K562 (cell line): ENCODE results near the gene QKI. TPM values are rescaled to one million over a fixed set of nuclear protein-coding genes. Genes with fewer than 3 reads are reported as not detected.

Experiments used
- ATAC-seq: fragments of 200-7000 bp; cut with Tn5 transposase; 3 replicates; pipeline ENCODE4 v1.9.1; 2020; ENCODE audit warnings: moderate library complexity
- BruUV-seq: library from RNA; stranded (reverse); fragments of 400-500 nt; replicated peaks from 2 replicates; lab custom pipeline; 2021; lab: Mats Ljungman, UMichigan
- CTCF ChIA-PET: fragments of 300-600 bp; formaldehyde crosslinking; extraction: SDS; loops from one replicate; lab custom pipeline; 2021; ENCODE audit warnings: low intra/inter-chr PET ratio; lab: Yijun Ruan, JAX
- POLR2A ChIA-PET: fragments of 300-600, 350-650 bp; sonication (Branson Sonifier 250); formaldehyde crosslinking; extraction: SDS; loops from one replicate; lab custom pipeline; 2021; ENCODE audit warnings: antibody characterized with exemption, inconsistent platforms; lab: Yijun Ruan, JAX
- DNase-seq, 4 experiments: peaks; one replicate each; pipeline versions ENCODE4 v3.0.0 to v3.0.0-alpha.2; 2011 to 2018; ENCODE audit warnings: low spot score in 3 of 4, mixed read lengths in 3 of 4; ENCODE audit errors: extremely low read depth in 1 of 4
- FAIRE-seq: peaks from 2 replicates; lab custom pipeline; 2011; peaks lifted over from hg19 to GRCh38; lab: Jason Lieb, UNC
- H2AFZ ChIP-seq: 2 replicates; pipeline ENCODE4 v1.6.0; 2011; ENCODE audit warnings: low read depth, low read length, control low read depth, inconsistent platforms
- H3K27ac ChIP-seq: fragments of 200-600 bp; 3 replicates; pipeline ENCODE4 v1.8.0; 2011; ENCODE audit warnings: low read depth, mild to moderate bottlenecking, control low read depth, inconsistent platforms, low read length, moderate library complexity, mixed read lengths; ENCODE audit errors: extremely low read depth
- H3K27me3 ChIP-seq, 2 experiments: fragments of 300-600 bp in 1 of 2; 2 replicates in 1 of 2; 3 replicates in 1 of 2; pipeline versions ENCODE4 v1.6.0 to v1.8.0; 2011; ENCODE audit warnings: inconsistent platforms in 2 of 2, low read length in 2 of 2, mild to moderate bottlenecking in 1 of 2, mixed read lengths in 1 of 2, moderate library complexity in 1 of 2; ENCODE audit not compliant: control insufficient read depth in 2 of 2, insufficient read depth in 2 of 2
- H3K36me3 ChIP-seq: fragments of 300-600 bp; 3 replicates; pipeline ENCODE4 v1.8.0; 2011; ENCODE audit warnings: mild to moderate bottlenecking, low read length, inconsistent platforms; ENCODE audit not compliant: control insufficient read depth, insufficient read depth
- H3K4me1 ChIP-seq, 2 experiments: fragments of 200-600 bp in 1 of 2; replicated peaks in 1 of 2; 2 replicates in 1 of 2; 3 replicates in 1 of 2; pipeline versions ENCODE4 v1.5.1 to v1.8.0; 2011; ENCODE audit warnings: inconsistent platforms in 2 of 2, low read length in 2 of 2, mild to moderate bottlenecking in 1 of 2, mixed read lengths in 1 of 2, moderate library complexity in 1 of 2; ENCODE audit not compliant: control insufficient read depth in 2 of 2, insufficient read depth in 2 of 2
- H3K4me2 ChIP-seq: 2 replicates; pipeline ENCODE4 v1.6.1; 2011; ENCODE audit warnings: low read length, control low read depth, inconsistent platforms, mixed read lengths; ENCODE audit not compliant: insufficient read depth
- H3K4me3 ChIP-seq: fragments of 200-600 bp; sonication (generic), shearing (Covaris generic); 2 replicates; pipeline ENCODE4 v1.5.1; 2016; ENCODE audit warnings: control low read depth, inconsistent platforms
- H3K79me2 ChIP-seq: fragments of 200-600 bp; 3 replicates; pipeline ENCODE4 v1.8.0; 2011; ENCODE audit warnings: low read length, inconsistent platforms; ENCODE audit not compliant: control insufficient read depth, insufficient read depth
- H3K9ac ChIP-seq, 2 experiments: 2 replicates each; pipeline versions ENCODE4 v1.6.0 to v1.6.1; 2011; ENCODE audit warnings: low read depth in 2 of 2, low read length in 2 of 2, control low read depth in 1 of 2, inconsistent platforms in 1 of 2, mild to moderate bottlenecking in 1 of 2, mixed read lengths in 1 of 2; ENCODE audit not compliant: insufficient read depth in 1 of 2
- H3K9me1 ChIP-seq: one replicate; pipeline ENCODE4 v1.6.0; 2011; ENCODE audit warnings: inconsistent platforms, mild to moderate bottlenecking, low read length, moderate library complexity; ENCODE audit not compliant: control insufficient read depth, insufficient read depth
- H3K9me3 ChIP-seq: replicated peaks from 2 replicates; pipeline ENCODE4 v1.5.1; 2011; ENCODE audit warnings: low read depth, low read length, inconsistent platforms; ENCODE audit not compliant: control insufficient read depth, insufficient read depth
- H4K20me1 ChIP-seq: replicated peaks from 2 replicates; pipeline ENCODE4 v1.6.1; 2011; ENCODE audit warnings: low read length, inconsistent platforms, mixed read lengths; ENCODE audit not compliant: control insufficient read depth, insufficient read depth
- BMI1 ChIP-seq: fragments of 150-350 bp; IDR thresholded peaks from 2 replicates; pipeline ENCODE4 v1.6.1; 2014; ENCODE audit warnings: low read length
- CEBPB ChIP-seq: fragments of 450-650 bp; IDR thresholded peaks from 2 replicates; pipeline ENCODE4 v1.6.1; 2016; ENCODE audit warnings: missing genetic modification characterization, missing compliant biosample characterization
- CREB5 ChIP-seq: fragments of 250-450 bp; sonication (Bioruptor Pico); IDR thresholded peaks from 2 replicates; pipeline ENCODE4 v1.5.0; 2020; ENCODE audit warnings: mild to moderate bottlenecking
- ERF ChIP-seq: fragments of 450-650 bp; formaldehyde crosslinking; IDR thresholded peaks from 2 replicates; pipeline ENCODE4 v1.4.0; 2020; ENCODE audit warnings: mild to moderate bottlenecking, mixed read lengths
- FOSL1 ChIP-seq: fragments of 200-800 bp; sonication (Bioruptor generic); conservative IDR thresholded peaks from 2 replicates; pipeline ENCODE4 v1.6.1; 2016; ENCODE audit warnings: missing genetic modification characterization, missing compliant biosample characterization
- HMGN3 ChIP-seq: IDR thresholded peaks from 2 replicates; pipeline ENCODE4 v1.6.1; 2011; ENCODE audit warnings: borderline replicate concordance, low read depth, mild to moderate bottlenecking, mixed read lengths, low read length; ENCODE audit not compliant: insufficient read length; ENCODE audit errors: extremely low read depth
- HOXB6 ChIP-seq: fragments of 250-450 bp; sonication (Bioruptor Pico); IDR thresholded peaks from 2 replicates; pipeline ENCODE4 v1.5.1; 2022; ENCODE audit warnings: mild to moderate bottlenecking, borderline replicate concordance
- KLF10 ChIP-seq: fragments of 250-450 bp; sonication (Bioruptor Pico); IDR thresholded peaks from 2 replicates; pipeline ENCODE4 v1.6.1; 2021; ENCODE audit warnings: matching md5 sums
- MAFF ChIP-seq: IDR thresholded peaks from 2 replicates; pipeline ENCODE4 v1.6.1; 2012; ENCODE audit warnings: low read length, improper control_type of control experiment
- MYBL2 ChIP-seq, 2 experiments: fragments of 450-650 bp in 1 of 2; sonication (generic) in 1 of 2; formaldehyde crosslinking in 1 of 2; IDR thresholded peaks; 2 replicates each; pipeline versions ENCODE4 v1.6.1 to v1.8.1; 2017 to 2022; ENCODE audit warnings: borderline replicate concordance in 1 of 2, inconsistent platforms in 1 of 2, low read depth in 1 of 2, mild to moderate bottlenecking in 1 of 2, missing genetic modification reagents in 1 of 2, moderate library complexity in 1 of 2
- NRF1 ChIP-seq, 2 experiments: fragments of 450-650 bp; IDR thresholded peaks in 1 of 2; conservative IDR thresholded peaks in 1 of 2; 2 replicates each; pipeline ENCODE4 v1.6.1; 2014; ENCODE audit warnings: mild to moderate bottlenecking in 2 of 2
- PHF8 ChIP-seq: fragments of 200-600 bp; sonication (generic); IDR thresholded peaks from 2 replicates; pipeline ENCODE4 v1.6.1; 2012; ENCODE audit warnings: mixed run types, mild to moderate bottlenecking, inconsistent platforms, low read length, moderate library complexity, borderline replicate concordance
- SRSF9 ChIP-seq: fragments of 200-400 bp; formaldehyde crosslinking; IDR thresholded peaks from 2 replicates; pipeline ENCODE4 v1.6.1; 2017; ENCODE audit warnings: low read depth, low read length, borderline replicate concordance
- ZC3H11A ChIP-seq: IDR thresholded peaks from 2 replicates; pipeline ENCODE4 v1.6.1; 2012; ENCODE audit warnings: low read depth, low read length, improper control_type of control experiment
- ZNF12 ChIP-seq: sonication (generic); formaldehyde crosslinking; IDR thresholded peaks from 2 replicates; pipeline ENCODE4 v1.4.0; 2020; ENCODE audit warnings: mild to moderate bottlenecking, missing genetic modification reagents
- ZNF764 ChIP-seq: fragments of 250-450 bp; sonication (Bioruptor Pico); IDR thresholded peaks from 2 replicates; pipeline ENCODE4 v1.4.0; 2020; ENCODE audit warnings: low read depth, mild to moderate bottlenecking, moderate library complexity
- WGBS: fragments of 100-300 bp; shearing (Covaris generic); methylation state at CpG from one replicate; pipeline ENCODE4 v1.1.6; 2016; ENCODE audit warnings: low coverage, mixed read lengths; ENCODE audit not compliant: insufficient coverage; ENCODE audit errors: missing lambda C conversion rate; 5-methylcytosine and 5-hydroxymethylcytosine counted together
- in situ Hi-C: fragments of 300-500 bp; cut with MboI; formaldehyde crosslinking; loops from 4 replicates; pipeline ENCODE4 v1.15.0; 2018; ENCODE audit warnings: inconsistent platforms, mixed read lengths
- intact Hi-C: fragments of 100-400 bp; cut with micrococcal nuclease; formaldehyde crosslinking; loops from 2 replicates; pipeline ENCODE4 v1.14.2; 2022
- polyA plus RNA-seq, 8 experiments: library from polyadenylated mRNA; depleted of rRNA in 4 of 8; stranded (reverse) in 5 of 8; unstranded in 3 of 8; fragments of >200 nt; fragmentation: Nextera tagmentation in 2 of 8; fragmentation: Illumina TruSeq in 1 of 8; extraction: Ambion mirVana in 2 of 8; extraction: Trizol in 1 of 8; gene quantifications; 2 replicates each; pipeline versions ENCODE4 v1.2.1 to v1.2.3, GENCODE V29; 2011 to 2014; ENCODE audit warnings: inconsistent platforms in 1 of 8, missing spikeins in 1 of 8
- total RNA-seq, 7 experiments: library from RNA; depleted of rRNA in 6 of 7; stranded (reverse); fragments of >200 nt in 6 of 7; fragmentation: Illumina TruSeq in 2 of 7; extraction: Trizol in 2 of 7; gene quantifications; 2 replicates each; pipeline versions ENCODE4 v1.2.1 to v1.2.3, GENCODE V29; 2011 to 2021; ENCODE audit warnings: low replicate concordance in 1 of 7

QKI gene
- total and polyA plus RNA-seq, 9 of the 15 experiments (the other 6 are each of a cell fraction or from before 2014, with no cell fraction given), result 20.4 to 215 (median 123) TPM

- H4K20me1 ChIP-seq, result no peaks in the 10 kb centered on the region
Measured at GRCh38 chr6:163370464-163371117, 43.9 kb upstream of the QKI start.

DNA sequence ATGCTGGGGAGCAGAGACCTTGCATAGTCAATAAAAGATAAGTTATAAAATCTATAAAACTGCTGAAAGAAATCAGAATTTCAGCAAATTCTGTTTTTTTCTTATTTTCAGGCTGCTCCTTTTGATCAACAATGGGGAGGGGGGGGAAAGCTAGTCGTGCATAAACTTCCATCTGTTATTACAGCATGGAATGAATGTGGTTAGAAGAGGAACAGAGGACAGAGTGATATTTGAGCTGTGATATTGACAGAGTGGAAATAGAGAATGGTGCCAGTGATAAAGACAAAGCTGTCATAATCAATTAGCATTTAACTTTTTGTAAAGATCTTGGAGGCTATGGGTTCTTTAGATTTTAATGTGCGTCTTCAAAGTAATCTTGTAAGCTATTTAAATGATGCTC lies 43.4 kb upstream of the QKI start:
- no peak overlapping the region for H3K4me2 ChIP-seq
- intact Hi-C loops (no loop called here), in situ Hi-C loops (no loop called here)
- no peaks in the 10 kb centered on the region for H3K9me3 ChIP-seq
- peaks cover 29 to 61% of the 10 kb centered on the region in 2 experiments for H3K27me3 ChIP-seq
- 2% methylated on average over 2 of the region's 2 CpGs for WGBS
- FAIRE-seq (no peak), ATAC-seq (no peak), DNase-seq (no peak)
- ChIA-PET CTCF (no interaction called here), POLR2A (no interaction called here)
- no peak overlapping the region for H3K9ac ChIP-seq
- no peak overlapping the region for H2AFZ ChIP-seq
- H3K9me1 ChIP-seq, result no peaks in the 10 kb centered on the region
- H3K79me2 ChIP-seq, result no peaks in the 10 kb centered on the region
- no TSS peak for BruUV-seq
- no peaks in the 10 kb centered on the region for H3K36me3 ChIP-seq
- H4K20me1 ChIP-seq, result no peaks in the 10 kb centered on the region
- no peak overlapping the region for H3K4me3 ChIP-seq
- H3K4me1 ChIP-seq, result no peaks in the 10 kb centered on the region
- H3K27ac ChIP-seq, result no peak overlapping the region
- TF ChIP-seq SRSF9 (no peak), PHF8 (no peak), ERF (CRISPR knock-in tag) (no peak), CEBPB (no peak), KLF10 (CRISPR knock-in tag) (no peak), HOXB6 (no peak), ZNF12 (CRISPR knock-in tag) (no peak), MYBL2 (IDR thresholded peaks at IDR 0.05; ENCODE audit: low read depth) (no peak), MYBL2 (CRISPR knock-in tag; IDR thresholded peaks at IDR 0.05; ENCODE audit: borderline replicate concordance) (no peak), CREB5 (CRISPR knock-in tag) (no peak), BMI1 (no peak), ZC3H11A (no peak), FOSL1 (no peak), NRF1 (conservative IDR thresholded peaks at IDR 0.05 in 1 of 2, IDR thresholded peaks at IDR 0.05 in 1 of 2) (no peak), MAFF (no peak), ZNF764 (CRISPR knock-in tag) (no peak)

More at GRCh38 chr6:163370464-163371117, 43.9 kb upstream of the QKI start:
- Histone ChIP-seq H3K9me3 (no peaks in the 10 kb centered on the region), H3K4me3 (no peak overlapping the region), H3K36me3 (no peaks in the 10 kb centered on the region), H3K9me1 (no peaks in the 10 kb centered on the region), H3K4me1 (no peaks in the 10 kb centered on the region), H3K79me2 (no peaks in the 10 kb centered on the region), H3K27ac (no peak overlapping the region), H3K9ac (no peak overlapping the region), H3K27me3 (peaks cover 31 to 63% of the 10 kb centered on the region in 2 experiments; a peak in 4 of 5 replicates), H2AFZ (no peak overlapping the region), H3K4me2 (no peak overlapping the region)
- DNase-seq, result no peak
- no peak for TF ChIP-seq HMGN3
- CTCF ChIA-PET, result no interaction called here
- intact Hi-C loops, result no loop called here
- POLR2A ChIA-PET, result interaction anchor here (0.7 kb wide), 1 partner anchor 28 kb away, joined by 3 read pairs; no protein-coding TSS in a partner anchor
- WGBS, result 2% methylated on average over 5 of the region's 5 CpGs
- no peak for ATAC-seq
- BruUV-seq, result no TSS peak
- FAIRE-seq, result no peak
- in situ Hi-C loops, result no loop called here
